IMR-90 (cell line): Measurements from ENCODE around the gene RRP36. TPM values are rescaled to one million over a fixed set of nuclear protein-coding genes. Genes with fewer than 3 reads are reported as not detected.

Experiments
- ATAC-seq: fragments of 200-7000 bp; cut with Tn5 transposase; 2 replicates; pipeline ENCODE4 v1.9.1; 2020; ENCODE audit warnings: low read depth, mild to moderate bottlenecking, moderate library complexity
- BruUV-seq: library from RNA; stranded (reverse); fragments of 400-500 nt; replicated peaks from 2 replicates; lab custom pipeline; 2021; lab: Mats Ljungman, UMichigan
- CTCF ChIA-PET: fragments of 300-600 bp; formaldehyde crosslinking; extraction: SDS; loops from one replicate; lab custom pipeline; 2021; ENCODE audit warnings: antibody characterized with exemption; lab: Yijun Ruan, JAX
- POLR2A ChIA-PET: fragments of 300-600 bp; sonication (Branson Sonifier 250); formaldehyde crosslinking; loops from one replicate; lab custom pipeline; 2022; ENCODE audit warnings: antibody characterized with exemption; ENCODE audit not compliant: unreplicated experiment; lab: Charles Lee
- DNase-seq: peaks from one replicate; pipeline ENCODE4 v3.0.0; 2013
- H2AFZ ChIP-seq: replicated peaks from 2 replicates; pipeline ENCODE3; 2013; ENCODE audit warnings: low read length, mild to moderate bottlenecking; ENCODE audit not compliant: poor library complexity
- H2AK5ac ChIP-seq: 2 replicates; pipeline ENCODE4 v1.6.1; 2013; ENCODE audit warnings: low read depth, low read length, inconsistent platforms
- H2AK9ac ChIP-seq: replicated peaks from 2 replicates; pipeline ENCODE3; 2013; ENCODE audit warnings: mild to moderate bottlenecking, low read depth, low read length, moderate library complexity; ENCODE audit not compliant: poor library complexity
- H2BK120ac ChIP-seq: 2 replicates; pipeline ENCODE4 v1.6.1; 2013; ENCODE audit warnings: low read depth, low read length, inconsistent platforms
- H2BK15ac ChIP-seq: 3 replicates; pipeline ENCODE4 v1.6.1; 2013; ENCODE audit warnings: low read depth, low read length, inconsistent platforms
- H2BK20ac ChIP-seq: 2 replicates; pipeline ENCODE4 v1.6.1; 2013; ENCODE audit warnings: low read depth, mild to moderate bottlenecking, inconsistent platforms, low read length, moderate library complexity
- H2BK5ac ChIP-seq: 2 replicates; pipeline ENCODE4 v1.6.1; 2013; ENCODE audit warnings: mild to moderate bottlenecking, low read depth, low read length, inconsistent platforms; ENCODE audit not compliant: poor library complexity, severe bottlenecking
- H3K14ac ChIP-seq: replicated peaks from 2 replicates; pipeline ENCODE4 v1.6.1; 2013; ENCODE audit warnings: low read depth, low read length, inconsistent platforms
- H3K18ac ChIP-seq: 2 replicates; pipeline ENCODE4 v1.6.1; 2013; ENCODE audit warnings: low read depth, low read length, control low read depth
- H3K23ac ChIP-seq: 2 replicates; pipeline ENCODE4 v1.6.1; 2013; ENCODE audit warnings: low read depth, low read length, inconsistent platforms
- H3K27ac ChIP-seq: 2 replicates; pipeline ENCODE4 v1.5.1; 2013; ENCODE audit warnings: mild to moderate bottlenecking, control low read depth, low read length; ENCODE audit not compliant: insufficient read depth
- H3K27me3 ChIP-seq: 2 replicates; pipeline ENCODE4 v1.6.1; 2013; ENCODE audit warnings: low read length; ENCODE audit not compliant: control insufficient read depth, insufficient read depth
- H3K36me3 ChIP-seq: 2 replicates; pipeline ENCODE4 v1.6.1; 2013; ENCODE audit warnings: low read length, mixed read lengths; ENCODE audit not compliant: control insufficient read depth, insufficient read depth
- H3K4ac ChIP-seq: 2 replicates; pipeline ENCODE4 v1.6.1; 2013; ENCODE audit warnings: low read depth, low read length, inconsistent platforms
- H3K4me1 ChIP-seq: 2 replicates; pipeline ENCODE4 v1.6.1; 2013; ENCODE audit warnings: low read length, mixed read lengths; ENCODE audit not compliant: control insufficient read depth, insufficient read depth
- H3K4me2 ChIP-seq: 2 replicates; pipeline ENCODE4 v1.6.1; 2013; ENCODE audit warnings: low read depth, mild to moderate bottlenecking, control low read depth, low read length, moderate library complexity
- H3K4me3 ChIP-seq: 2 replicates; pipeline ENCODE4 v1.5.1; 2013; ENCODE audit warnings: low read depth, mild to moderate bottlenecking, control low read depth, low read length, moderate library complexity; ENCODE audit not compliant: insufficient read depth
- H3K56ac ChIP-seq: 2 replicates; pipeline ENCODE4 v1.6.1; 2013; ENCODE audit warnings: low read length, inconsistent platforms; ENCODE audit not compliant: insufficient read depth; ENCODE audit errors: extremely low read depth
- H3K79me1 ChIP-seq, 2 experiments: 2 replicates each; pipeline ENCODE4 v1.6.1; 2013; ENCODE audit warnings: low read length in 2 of 2, inconsistent platforms in 1 of 2, low read depth in 1 of 2
- H3K9ac ChIP-seq: 2 replicates; pipeline ENCODE4 v1.6.1; 2013; ENCODE audit warnings: low read depth, low read length, control low read depth
- H3K9me1 ChIP-seq: 2 replicates; pipeline ENCODE4 v1.6.1; 2013; ENCODE audit warnings: low read length, inconsistent platforms; ENCODE audit not compliant: insufficient read depth
- H3K9me3 ChIP-seq: 2 replicates; pipeline ENCODE4 v1.6.1; 2013; ENCODE audit warnings: low read length; ENCODE audit not compliant: control insufficient read depth, insufficient read depth
- H4K20me1 ChIP-seq: 2 replicates; pipeline ENCODE4 v1.6.1; 2013; ENCODE audit warnings: low read length, inconsistent platforms; ENCODE audit not compliant: insufficient read depth
- H4K5ac ChIP-seq: 2 replicates; pipeline ENCODE4 v1.6.1; 2013; ENCODE audit warnings: mild to moderate bottlenecking, low read depth, low read length, control low read depth
- H4K8ac ChIP-seq, 2 experiments: 2 replicates each; pipeline ENCODE4 v1.6.1; 2013; ENCODE audit warnings: low read depth in 2 of 2, low read length in 2 of 2, control low read depth in 1 of 2, inconsistent platforms in 1 of 2
- H4K91ac ChIP-seq: 2 replicates; pipeline ENCODE4 v1.6.1; 2013; ENCODE audit warnings: low read depth, low read length, inconsistent platforms; ENCODE audit not compliant: insufficient read depth
- CHD1 ChIP-seq: IDR thresholded peaks from 2 replicates; pipeline ENCODE4 v1.6.1; 2012; ENCODE audit warnings: low read depth, low read length, improper control_type of control experiment
- FOS ChIP-seq: fragments of 150-350 bp; IDR thresholded peaks from 2 replicates; pipeline ENCODE4 v1.6.1; 2016; ENCODE audit warnings: low read depth, low read length
- MAZ ChIP-seq: IDR thresholded peaks from 2 replicates; pipeline ENCODE4 v1.6.1; 2012; ENCODE audit warnings: low read depth, mild to moderate bottlenecking, low read length, improper control_type of control experiment, moderate library complexity, borderline replicate concordance
- NFE2L2 ChIP-seq: fragments of 150-350 bp; IDR thresholded peaks from 2 replicates; pipeline ENCODE4 v1.6.1; 2016; ENCODE audit warnings: low read depth, mild to moderate bottlenecking, low read length
- RAD21 ChIP-seq: IDR thresholded peaks from 2 replicates; pipeline ENCODE4 v1.6.1; 2012; ENCODE audit warnings: low read length, improper control_type of control experiment
- RCOR1 ChIP-seq: IDR thresholded peaks from 2 replicates; pipeline ENCODE4 v1.6.1; 2012; ENCODE audit warnings: mild to moderate bottlenecking, low read length, improper control_type of control experiment; ENCODE audit not compliant: insufficient replicate concordance
- RFX5 ChIP-seq: IDR thresholded peaks from 2 replicates; pipeline ENCODE4 v1.8.0; 2012; ENCODE audit warnings: low read depth, mild to moderate bottlenecking, low read length, moderate library complexity
- SMC3 ChIP-seq: fragments of 150-350 bp; IDR thresholded peaks from 2 replicates; pipeline ENCODE4 v1.6.1; 2016; ENCODE audit warnings: low read depth, mild to moderate bottlenecking, antibody characterized with exemption, low read length, moderate library complexity
- whole genome bisulfite sequencing, 2 experiments: methylation state at CpG; one replicate each; pipeline versions ENCODE4 v1.1.5 to v1.1.7; 2013; ENCODE audit warnings: missing lambda C conversion rate in 2 of 2; ENCODE audit not compliant: insufficient read length in 1 of 2; ENCODE audit errors: extremely low coverage in 2 of 2; 5-methylcytosine and 5-hydroxymethylcytosine counted together
- dilution Hi-C: fragments of 300-500 bp; cut with HindIII; formaldehyde crosslinking; loops from one replicate; pipeline ENCODE4 v1.14.3; 2018; ENCODE audit warnings: low sequenced_read_pairs; ENCODE audit not compliant: unreplicated experiment
- in situ Hi-C: fragments of 300-500 bp; cut with MboI; formaldehyde crosslinking; loops from 3 replicates; pipeline ENCODE4 v1.14.3; 2019; ENCODE audit warnings: low sequenced_read_pairs, inconsistent platforms, mixed read lengths
- intact Hi-C: fragments of 100-400 bp; cut with micrococcal nuclease; formaldehyde crosslinking; loops from 2 replicates; pipeline ENCODE4 v1.10.0; 2022
- polyA plus RNA-seq, 3 experiments: library from polyadenylated mRNA; depleted of rRNA; stranded (reverse); fragments of >200 nt; gene quantifications; 2 replicates each; pipeline ENCODE4 v1.2.3, GENCODE V29; 2012; ENCODE audit warnings: low replicate concordance in 1 of 3
- total RNA-seq: library from RNA; depleted of rRNA; stranded (reverse); fragments of >200 nt; gene quantifications from 2 replicates; pipeline ENCODE4 v1.2.3, GENCODE V29; 2012

Gene RRP36
- total and polyA plus RNA-seq, 2 of the 4 experiments (the other 2 are of a cell fraction), result 54.3 to 106 TPM

GRCh38 chr6:43016943-43017334 lies 4.5 kb upstream of the RRP36 start:
- H2BK5ac ChIP-seq, result no peak overlapping the region
- H3K4ac ChIP-seq, result no peak overlapping the region
- no peak overlapping the region for H2AK9ac ChIP-seq
- 96% methylated on average over 4 of the region's 12 CpGs; no CpG with 5 or more reads in 1 of the 2 experiments for WGBS, 2 experiments
- no TSS peak for BruUV-seq
- H4K8ac ChIP-seq, result no peak overlapping the region
- H4K20me1 ChIP-seq, result no peaks in the 10 kb centered on the region; the same call in 1 of the 2 replicates
- no peaks in the 10 kb centered on the region for H3K27me3 ChIP-seq
- in situ Hi-C loops (no loop called here), intact Hi-C loops (no loop called here), dilution Hi-C loops (no loop called here)
- peaks cover 15% of the 10 kb centered on the region for H3K4me1 ChIP-seq
- H3K4me2 ChIP-seq, result no peak overlapping the region
- H2AFZ ChIP-seq, result no peak overlapping the region
- H3K9me1 ChIP-seq, result peaks cover 3% of the 10 kb centered on the region
- no peak overlapping the region for H2BK20ac ChIP-seq
- no peak overlapping the region for H4K5ac ChIP-seq
- H3K36me3 ChIP-seq, result peaks cover 31% of the 10 kb centered on the region
- no peak overlapping the region for H2BK15ac ChIP-seq
- H3K9ac ChIP-seq, result no peak overlapping the region
- no peak overlapping the region for H2BK120ac ChIP-seq
- H3K9me3 ChIP-seq, result no peaks in the 10 kb centered on the region
- H3K56ac ChIP-seq, result no peak overlapping the region
- ChIA-PET CTCF (no interaction called here), POLR2A (no interaction called here)
- ATAC-seq (no peak), DNase-seq (no peak)
- H2AK5ac ChIP-seq, result no peak overlapping the region
- H3K23ac ChIP-seq, result no peak overlapping the region
- no peak overlapping the region for H3K27ac ChIP-seq
- H3K14ac ChIP-seq, result no peak overlapping the region
- H3K4me3 ChIP-seq, result no peak overlapping the region
- H4K91ac ChIP-seq, result no peak overlapping the region
- TF ChIP-seq RCOR1 (no peak), NFE2L2 (no peak), CHD1 (no peak), RAD21 (no peak), FOS (no peak), SMC3 (no peak), RFX5 (no peak), MAZ (no peak)
- H3K18ac ChIP-seq, result no peak overlapping the region
- H3K79me1 ChIP-seq, result peaks cover 15 to 78% of the 10 kb centered on the region in 2 experiments
